HG03025 (cell line): Measurements from ENCODE around the gene TRIM2.

Source experiments
- ATAC-seq: cut with Tn5 transposase; IDR thresholded peaks from one replicate; pipeline ENCODE4 v1.9.1; 2021; ENCODE audit warnings: mild to moderate bottlenecking, moderate library complexity; ENCODE audit not compliant: unreplicated experiment, low FRiP score

The TRIM2 gene

DNA sequence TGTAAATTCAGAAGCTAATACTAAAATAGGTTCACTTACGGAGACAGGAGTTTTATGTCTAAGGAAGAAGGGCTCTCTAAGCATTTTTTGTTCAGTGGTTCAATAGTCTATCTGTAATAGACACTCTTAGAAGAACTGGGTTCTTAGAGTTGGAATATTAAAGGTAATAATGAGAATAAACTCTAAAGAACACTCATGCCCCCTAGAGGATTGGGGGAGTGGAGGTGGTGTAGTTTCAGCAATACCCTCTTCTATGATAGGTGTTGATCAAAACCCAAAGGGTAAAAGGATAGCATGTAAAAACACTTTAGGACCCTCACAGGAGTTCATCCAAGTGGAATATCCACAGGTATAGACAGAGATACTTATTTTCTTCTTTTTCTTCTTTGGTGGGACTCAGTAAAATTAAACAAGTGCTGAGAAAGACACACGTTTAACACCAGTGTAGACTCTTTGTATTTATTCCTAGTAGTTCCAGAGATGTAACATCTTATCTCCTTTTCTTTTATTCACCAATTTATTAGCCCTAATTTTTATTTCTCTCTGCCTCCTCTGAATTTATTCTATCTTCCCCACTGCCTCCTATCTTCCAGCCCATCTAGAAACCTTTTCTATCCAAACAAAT, 114.6 kb downstream of the TRIM2 start:
- no peak for ATAC-seq

DNA sequence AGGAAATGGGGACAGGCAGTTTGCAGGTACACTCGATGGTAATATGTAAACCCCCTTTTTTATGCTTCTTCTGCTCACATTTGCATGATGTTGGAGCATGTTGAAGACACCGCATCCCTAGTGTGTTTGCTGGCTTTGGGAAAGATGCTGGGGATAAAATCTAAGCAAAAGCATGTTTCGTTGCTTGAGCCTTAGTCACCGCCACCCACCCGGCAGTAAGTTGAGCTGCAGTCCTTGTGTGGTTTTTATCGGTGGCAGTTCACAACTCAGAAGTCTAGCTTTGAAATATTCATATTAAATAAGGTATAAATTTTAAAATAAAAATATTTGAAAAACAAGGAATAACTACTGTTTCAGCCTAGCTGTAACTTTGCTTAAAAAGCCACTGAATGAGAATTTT, 118.5 kb downstream of the TRIM2 start:
- no peak for ATAC-seq

DNA sequence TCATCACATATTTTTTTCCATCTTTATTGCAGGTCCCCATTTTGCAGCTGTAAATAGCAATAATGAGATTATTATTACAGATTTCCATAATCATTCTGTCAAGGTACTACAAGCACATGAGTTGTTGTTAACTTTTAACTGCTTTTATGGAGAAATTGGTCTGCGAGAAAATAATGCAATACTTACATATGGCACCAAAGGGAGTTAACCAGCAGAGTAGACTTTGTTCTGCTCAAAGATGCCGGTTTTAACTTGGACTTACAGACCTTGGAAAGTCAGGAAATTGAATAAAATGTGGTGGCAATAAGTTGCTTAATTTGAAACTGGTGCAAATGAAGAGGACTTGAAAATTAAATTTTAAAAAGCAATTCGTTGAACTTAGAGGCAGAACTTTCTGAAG, 119.8 kb downstream of the TRIM2 start:
- ATAC-seq, result no peak

DNA sequence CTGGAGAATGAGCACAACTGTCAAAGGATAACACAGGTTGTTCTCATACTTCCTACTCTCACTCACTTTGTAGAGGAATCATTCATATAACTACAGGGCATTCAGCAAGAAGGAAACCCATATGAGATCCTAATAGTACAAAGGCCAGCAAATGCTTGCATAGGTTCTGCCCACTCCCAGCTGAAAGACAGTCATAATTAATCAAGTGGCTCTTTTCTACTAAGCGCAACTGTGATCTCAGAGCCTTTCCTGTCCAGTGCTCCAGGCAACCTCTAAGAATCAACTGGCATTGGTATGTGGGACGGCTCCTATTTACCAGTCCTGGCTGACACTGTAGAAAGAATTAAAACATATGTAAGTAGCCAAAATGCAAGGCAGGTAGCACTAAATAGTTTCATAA, 121.3 kb downstream of the TRIM2 start:
- no peak for ATAC-seq

DNA sequence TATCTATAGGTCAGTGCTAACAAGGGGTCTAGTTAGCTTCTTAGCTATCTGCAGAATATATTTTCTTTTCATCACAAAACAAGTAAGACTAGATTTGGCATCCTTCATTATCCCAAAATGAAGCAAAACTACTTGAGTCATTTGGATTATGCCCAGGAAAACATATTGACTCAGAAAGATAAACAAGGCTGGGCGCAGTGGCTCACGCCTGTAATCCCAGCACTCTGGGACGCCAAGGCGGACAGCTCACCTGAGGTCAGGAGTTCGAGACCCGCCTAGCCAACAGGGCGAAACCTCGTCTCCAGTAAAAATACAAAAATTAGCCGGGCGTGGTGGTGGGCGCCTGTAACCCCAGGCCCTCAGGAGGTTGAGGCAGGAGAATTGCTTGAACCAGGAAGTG, 122.3 kb downstream of the TRIM2 start:
- ATAC-seq, result no peak

DNA sequence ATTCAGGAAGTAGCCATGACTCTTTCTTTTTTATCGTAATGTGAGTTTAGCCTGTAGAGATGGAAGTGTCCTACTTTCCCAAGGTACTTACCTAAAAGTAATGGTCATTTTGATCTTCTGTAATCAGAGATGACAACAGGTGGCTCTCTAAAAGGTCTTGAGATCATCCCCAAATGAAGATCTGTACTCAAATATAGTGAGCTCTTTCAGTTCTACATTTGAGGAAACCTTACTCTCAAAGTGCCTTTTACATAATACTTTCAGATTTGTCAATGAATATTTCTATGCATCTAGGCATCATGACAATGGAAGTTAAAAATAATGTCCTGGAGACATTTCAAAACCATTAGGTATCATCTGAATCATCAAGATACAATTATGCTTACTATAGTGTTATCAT, 123.0 kb downstream of the TRIM2 start:
- ATAC-seq, result no peak

DNA sequence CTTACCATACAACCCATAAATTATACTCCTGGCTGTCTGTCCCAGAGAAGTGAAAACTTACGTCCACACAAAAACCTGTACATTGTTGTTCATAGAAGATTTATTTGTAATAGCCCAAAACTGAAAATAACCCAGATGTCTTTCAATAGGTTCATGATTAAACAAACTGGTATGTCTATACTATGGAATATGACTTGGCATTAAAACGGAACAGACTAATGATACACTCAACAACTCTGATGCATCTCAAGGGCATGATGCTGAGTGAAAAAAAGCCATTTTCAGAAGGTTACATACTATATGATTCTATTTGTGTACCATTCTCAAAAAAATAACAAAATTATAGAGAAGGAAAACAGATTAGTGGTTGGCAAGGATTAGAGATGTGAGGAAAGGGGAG, 128.7 kb downstream of the TRIM2 start:
- ATAC-seq, result no peak

DNA sequence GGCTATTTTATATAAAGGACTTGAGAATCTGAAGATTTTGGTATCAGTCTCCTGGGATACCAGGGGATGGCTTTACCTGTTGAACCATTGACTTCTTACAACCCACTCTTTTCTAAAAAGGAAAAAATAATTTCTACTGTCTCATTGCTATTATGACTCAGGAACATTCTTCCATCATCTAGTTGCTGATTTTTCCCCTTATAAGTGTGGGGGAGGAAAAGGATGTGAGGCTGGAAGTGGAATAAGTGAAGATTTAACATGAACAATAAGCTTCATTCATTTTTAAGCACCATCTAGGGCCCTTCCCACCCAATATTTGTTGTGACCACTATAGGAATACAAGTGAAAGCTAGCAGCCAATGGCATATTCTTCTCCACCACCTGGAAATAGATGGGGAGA, 129.6 kb downstream of the TRIM2 start:
- ATAC-seq, result no peak

DNA sequence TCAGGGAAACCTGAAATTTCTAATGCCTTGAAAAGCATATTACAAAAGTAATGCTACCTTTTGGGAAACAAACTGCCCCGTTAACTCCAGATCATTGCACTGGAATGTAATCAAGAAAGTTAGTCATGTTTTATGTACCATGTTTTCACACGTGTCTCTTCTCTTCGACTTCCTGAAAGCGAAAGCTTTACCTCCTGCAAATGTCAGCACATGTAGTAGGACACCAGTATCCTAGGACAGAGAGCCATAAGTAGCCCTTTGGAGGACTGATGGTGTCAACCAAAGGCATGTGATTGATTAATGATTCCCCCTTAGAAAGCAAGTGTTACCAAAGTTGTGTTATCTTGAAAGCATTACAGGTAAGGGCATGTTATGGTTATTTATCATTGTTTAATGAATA, 131.4 kb downstream of the TRIM2 start:
- no peak for ATAC-seq

DNA sequence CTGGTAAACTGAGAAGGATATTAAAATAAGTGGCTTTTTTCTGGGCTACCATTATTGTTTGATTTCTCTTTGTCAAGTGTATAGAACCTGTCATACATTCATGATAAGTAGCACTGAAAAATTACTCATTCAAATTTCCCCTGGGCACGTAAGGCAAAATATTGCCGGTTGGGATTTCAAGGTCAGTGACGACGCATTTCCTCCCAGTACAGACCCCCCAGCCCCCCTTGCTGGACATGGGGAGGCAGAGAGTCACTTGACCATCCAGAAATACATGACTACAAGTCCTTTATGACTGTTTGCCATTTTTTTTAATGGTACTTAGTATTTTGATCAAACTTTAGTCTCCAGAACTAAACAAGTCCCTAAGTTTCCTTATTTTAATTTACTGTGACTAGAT, 133.4 kb downstream of the TRIM2 start:
- no peak for ATAC-seq

DNA sequence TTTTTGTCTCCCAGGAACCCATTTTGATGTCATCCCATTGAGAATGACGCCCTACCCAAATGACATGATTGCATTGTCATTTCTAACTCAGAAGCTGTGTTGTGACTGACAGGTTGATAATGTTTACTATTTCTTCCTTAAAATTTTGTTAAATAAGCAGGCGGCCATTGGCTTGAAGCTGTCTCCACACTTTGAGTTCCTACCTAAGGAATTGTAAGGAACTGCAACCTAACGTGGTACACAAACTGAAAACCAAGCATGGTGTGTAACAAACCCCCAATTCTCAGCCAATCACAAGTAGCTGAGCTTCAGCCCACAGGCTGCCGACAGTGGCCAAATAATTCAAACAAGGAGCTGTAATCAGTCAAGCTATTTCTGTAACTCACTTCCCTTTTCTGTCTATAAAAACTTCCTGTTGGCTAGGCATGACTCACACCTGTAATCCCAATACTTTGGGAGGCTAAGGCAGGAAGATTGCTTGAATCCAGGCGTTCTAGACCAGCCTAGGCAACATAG, 137.4 kb downstream of the TRIM2 start:
- ATAC-seq, result no peak

DNA sequence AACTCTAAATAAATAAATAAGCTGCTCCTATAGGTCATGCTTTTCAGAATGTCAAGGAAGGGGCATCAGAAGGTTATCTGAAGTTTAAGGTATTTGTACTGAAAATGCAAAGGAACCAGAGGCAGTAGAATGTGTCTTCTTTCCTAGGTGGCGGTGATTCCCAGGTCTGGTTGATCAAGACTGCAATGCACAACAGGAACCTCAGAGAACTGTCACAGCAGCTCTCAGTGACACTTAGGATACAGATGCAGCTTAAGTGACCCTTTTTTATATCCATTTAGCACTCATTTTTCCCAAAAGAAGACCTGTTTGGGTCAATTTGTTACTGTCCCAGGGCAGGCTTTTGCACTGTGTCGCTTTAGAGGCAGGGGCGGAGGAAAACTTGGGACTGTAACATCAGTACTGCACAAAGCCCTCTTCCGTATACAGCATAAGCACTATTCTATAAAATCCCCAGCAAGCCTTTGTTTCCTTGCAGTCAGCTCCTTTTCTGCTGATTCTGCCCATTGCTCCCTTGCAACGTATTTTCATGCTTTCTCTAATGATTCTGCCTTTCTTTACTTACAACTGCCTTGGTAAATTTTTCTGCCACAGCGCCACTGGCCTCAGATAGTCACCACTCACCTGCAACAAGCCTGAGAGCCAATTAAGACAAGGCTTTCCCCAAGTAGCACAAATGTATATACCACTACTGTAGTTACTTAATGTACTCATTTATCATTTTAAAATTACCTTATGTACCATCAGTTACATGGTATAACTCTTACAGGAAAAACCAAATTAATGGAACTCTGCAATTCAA, 138.7 kb downstream of the TRIM2 start:
- no peak for ATAC-seq

DNA sequence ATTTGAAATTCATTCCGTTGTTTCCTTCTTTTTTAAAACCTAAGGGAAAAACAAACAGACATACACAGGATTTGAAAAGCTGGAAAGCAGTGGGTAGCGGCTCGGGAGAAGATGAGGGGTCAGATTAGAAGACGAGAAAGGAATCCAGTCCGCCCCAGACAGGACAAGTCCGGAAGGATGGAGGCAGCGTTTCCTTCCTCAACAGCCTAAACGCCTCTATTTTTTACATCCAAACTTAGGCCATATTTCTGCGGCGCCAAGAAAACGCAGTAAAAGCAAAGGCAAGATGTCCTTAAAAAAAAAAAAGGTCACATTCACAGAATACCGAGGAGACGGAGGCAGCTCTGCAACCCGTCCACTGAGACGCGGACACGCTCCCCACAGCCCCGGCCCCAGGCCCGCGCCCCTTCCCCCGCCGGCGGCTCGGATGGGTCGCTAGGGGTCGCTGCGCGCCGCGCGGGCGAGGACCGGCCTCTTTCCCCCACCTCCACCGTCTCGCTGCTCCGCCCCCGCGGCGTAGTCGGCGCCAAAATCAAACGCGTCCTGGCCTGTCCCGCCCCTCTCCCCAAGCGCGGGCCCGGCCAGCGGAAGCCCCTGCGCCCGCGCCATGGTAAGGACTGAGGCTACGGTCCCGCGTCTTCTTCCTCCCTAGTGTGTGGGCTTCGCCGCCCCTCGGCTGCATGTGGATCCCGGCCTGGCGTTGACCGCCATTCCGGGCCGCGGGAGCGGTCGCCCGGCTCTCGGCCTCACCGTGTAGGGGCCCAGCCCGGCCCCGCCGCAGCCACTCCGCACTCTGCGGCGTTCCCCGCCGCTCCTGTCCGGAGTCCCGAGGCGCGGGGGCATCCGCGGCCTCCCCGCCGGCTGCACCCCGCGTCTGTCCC, 140.1 kb downstream of the TRIM2 start, which contains the start of gene MND1:
TSS of gene MND1 (plus strand) at position 558 of the 881 bp plus-strand sequence. CDS start at position 608, 50 bp downstream.
- ATAC-seq, result peak; percentile 78

DNA sequence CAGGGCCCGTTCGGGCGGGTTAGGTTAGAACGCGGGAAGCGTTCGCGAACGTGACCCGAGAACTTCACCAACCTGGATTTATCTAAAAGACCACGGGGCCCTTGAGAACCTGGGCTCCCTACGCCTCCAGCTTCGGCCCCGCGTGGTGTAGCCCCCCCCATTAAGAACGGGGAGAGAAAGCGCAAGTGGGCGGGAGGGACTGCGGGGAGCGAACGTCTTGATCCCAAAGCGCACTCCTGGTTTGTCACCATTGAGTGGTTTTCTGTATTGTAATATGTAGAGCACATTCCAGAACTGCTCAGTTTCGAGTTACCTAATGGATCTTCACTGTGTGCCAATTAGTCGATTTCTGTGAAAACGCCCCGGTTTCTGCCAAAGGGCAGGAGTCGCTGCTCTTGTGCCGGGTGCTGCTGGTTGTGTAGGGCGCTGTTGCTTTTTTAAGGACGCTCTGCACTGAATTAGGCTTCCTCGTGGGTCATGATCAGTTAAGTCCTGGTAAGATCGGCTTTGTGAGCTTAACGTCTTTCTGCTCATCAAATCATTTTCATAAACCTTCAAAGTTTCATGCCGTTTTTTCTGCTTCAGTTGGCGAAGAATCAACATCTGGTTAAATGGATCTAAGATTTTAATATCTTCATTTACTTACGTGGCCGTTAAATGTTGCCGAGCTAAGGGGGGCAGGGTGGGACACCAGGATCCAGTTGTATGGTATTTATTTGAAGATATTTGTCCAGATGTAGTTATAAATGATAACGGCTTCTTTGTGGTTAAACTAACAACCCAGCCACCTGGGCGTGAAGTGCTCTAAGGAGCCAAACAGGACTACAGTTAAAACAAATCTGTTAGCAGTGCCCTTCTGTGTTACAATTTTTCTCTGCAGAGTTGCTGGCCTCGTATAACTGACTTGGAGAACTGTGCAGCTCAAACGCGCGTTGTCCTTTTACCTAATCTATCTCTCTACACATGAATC, 141.1 kb downstream of the TRIM2 start:
- peak; percentile 48 for ATAC-seq

DNA sequence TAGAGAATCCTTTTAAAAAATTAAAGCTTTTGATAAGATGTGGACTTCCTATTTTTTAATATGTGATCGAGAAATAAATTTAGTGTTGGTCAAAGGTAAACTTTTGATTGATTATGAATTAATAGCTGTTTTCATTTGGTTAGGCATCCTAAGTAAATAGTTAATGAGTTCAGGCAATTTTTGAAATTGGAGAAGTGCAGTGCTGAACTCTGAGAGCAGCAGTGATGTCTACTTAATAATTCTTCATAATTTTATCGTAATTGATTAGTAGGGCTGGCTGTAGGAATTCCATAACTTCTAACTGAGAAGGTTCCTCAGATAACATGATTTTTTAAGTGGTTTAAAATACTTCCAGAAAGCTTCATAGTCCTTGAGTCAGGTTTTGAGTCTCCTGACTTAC, 141.8 kb downstream of the TRIM2 start:
- ATAC-seq, result no peak

DNA sequence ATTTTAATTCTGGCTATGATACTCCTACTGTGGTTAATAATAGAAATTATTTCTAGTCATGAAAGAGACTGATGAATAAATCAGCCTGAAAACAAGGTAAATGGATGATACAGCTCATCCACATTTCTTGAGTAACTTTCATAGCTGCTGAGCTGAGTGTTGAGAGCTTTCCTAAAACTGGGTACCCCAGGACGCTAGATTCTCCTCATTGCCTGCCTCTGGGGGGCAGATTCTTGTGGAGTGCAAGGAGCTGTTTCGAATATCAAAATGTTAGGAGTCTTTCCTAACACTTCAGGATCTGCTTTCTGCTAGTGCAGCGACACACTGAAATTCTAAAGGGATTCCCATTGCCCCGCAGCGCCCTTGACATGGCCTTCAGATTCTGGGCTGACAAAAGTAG, 142.3 kb downstream of the TRIM2 start:
- no peak for ATAC-seq

DNA sequence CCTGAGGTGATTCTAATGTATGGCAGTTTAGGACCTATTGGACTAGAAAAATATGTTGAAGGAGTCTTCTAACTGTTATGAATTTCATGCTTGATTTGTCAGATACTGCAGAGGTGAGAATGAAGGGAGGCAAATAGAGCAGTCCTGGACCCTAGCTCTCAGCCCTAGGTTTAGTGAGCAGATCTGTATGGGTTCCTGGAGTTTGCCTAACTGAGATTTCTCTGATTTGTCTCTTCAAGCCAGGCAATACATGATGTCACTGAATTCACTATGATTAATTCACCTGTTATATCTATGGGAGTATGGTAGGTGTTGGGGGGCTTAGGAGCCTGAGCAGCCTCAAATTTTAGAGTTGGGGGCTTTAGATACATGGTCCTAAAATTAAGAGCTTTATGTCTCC, 142.9 kb downstream of the TRIM2 start:
- ATAC-seq, result no peak

DNA sequence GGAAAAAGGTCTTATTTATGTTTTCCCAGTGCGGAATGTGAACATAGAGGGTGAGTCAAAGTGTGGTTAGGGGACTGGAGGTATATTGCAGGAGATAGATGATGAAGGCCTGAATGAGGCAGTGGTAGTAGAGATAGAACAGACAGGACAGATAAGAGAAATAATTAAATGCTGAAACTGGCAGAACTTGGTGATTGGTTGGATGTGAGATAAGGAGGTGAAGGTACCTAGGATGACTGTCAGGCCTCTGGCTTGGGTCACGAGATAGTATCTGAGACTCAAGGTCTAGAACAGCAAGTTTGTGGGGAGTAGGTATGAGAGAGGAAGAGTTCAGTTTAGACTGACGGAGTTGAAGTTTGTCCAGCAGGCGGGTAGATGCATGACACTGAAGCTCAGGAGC, 143.8 kb downstream of the TRIM2 start:
- ATAC-seq, result no peak

DNA sequence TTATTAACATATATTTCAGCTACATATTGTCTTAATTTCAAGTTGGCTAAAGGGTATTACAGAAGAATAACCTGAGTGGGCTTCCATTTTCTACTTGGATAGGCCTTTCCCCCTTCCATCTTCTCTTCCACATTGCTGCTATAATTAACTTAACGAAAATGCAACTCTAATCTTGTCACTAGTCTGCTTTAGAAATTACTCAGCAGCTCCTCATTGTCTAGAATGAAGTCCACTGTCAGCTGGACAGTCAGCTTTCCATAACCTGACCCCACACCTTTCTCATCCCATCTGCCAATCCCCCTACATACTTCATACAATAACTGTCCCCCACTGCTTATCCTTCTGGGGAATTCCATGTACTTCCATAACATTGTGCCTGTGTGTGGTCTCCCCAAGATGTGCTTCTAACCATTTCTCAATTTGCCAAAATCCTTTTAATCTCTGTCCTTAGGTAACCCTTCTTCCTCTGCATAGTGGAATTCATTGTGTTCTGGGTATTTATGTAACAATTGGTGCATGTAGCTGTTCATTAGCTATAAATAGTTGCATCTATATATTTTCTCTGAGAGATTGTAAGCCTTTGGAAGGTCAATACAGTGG, 145.1 kb downstream of the TRIM2 start:
- ATAC-seq, result no peak
